BE2C (cell line): ENCODE results near the gene DNAJC9.

Experiments
- DNase-seq: peaks from one replicate; pipeline ENCODE4 v3.0.0-alpha.2; 2020
- H3K27me3 ChIP-seq: fragments of 250-450 bp; sonication (Bioruptor Pico); 2 replicates; pipeline ENCODE4 v1.5.1; 2020; ENCODE audit warnings: mild to moderate bottlenecking
- H3K36me3 ChIP-seq: fragments of 250-450 bp; sonication (Bioruptor Pico); 2 replicates; pipeline ENCODE4 v1.5.1; 2020; ENCODE audit warnings: mild to moderate bottlenecking
- H3K4me1 ChIP-seq: fragments of 250-450 bp; sonication (Bioruptor Pico); 2 replicates; pipeline ENCODE4 v1.5.1; 2020
- H3K4me3 ChIP-seq: 2 replicates; pipeline ENCODE4 v1.5.1; 2011; ENCODE audit warnings: low read depth, low read length
- H3K9me3 ChIP-seq: fragments of 250-450 bp; sonication (Bioruptor Pico); 2 replicates; pipeline ENCODE4 v1.5.1; 2020
- TF ChIP-seq, protein P1 (sequence below): IDR thresholded peaks from 2 replicates; pipeline ENCODE4 v1.5.1; 2012; ENCODE audit warnings: mild to moderate bottlenecking, low read depth, low read length

The DNAJC9 gene

DNA sequence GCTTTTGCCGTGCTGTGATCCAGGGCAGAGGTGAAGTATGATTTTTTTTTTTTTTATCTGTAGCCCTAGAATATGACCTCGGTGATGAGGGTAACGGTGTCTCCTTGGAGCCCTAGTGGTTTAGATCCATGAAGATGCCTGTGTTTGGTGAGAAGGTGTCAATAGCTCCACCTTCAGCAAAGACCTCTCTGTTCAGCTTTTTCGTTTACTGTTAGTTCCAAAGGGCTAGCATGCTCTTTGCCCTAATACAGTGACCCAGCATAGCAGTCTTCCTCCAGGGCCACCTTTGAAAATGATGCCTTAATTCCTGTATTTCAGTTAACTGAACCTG is 6.1 kb upstream of the DNAJC9 start:
- Histone ChIP-seq H3K36me3 (no peaks in the 10 kb centered on the region; the same call in 1 of the 2 replicates), H3K4me1 (no peaks in the 10 kb centered on the region), H3K4me3 (peak overlapping the region; percentile 100), H3K27me3 (no peaks in the 10 kb centered on the region), H3K9me3 (no peaks in the 10 kb centered on the region)
- TF ChIP-seq, protein P1, sequence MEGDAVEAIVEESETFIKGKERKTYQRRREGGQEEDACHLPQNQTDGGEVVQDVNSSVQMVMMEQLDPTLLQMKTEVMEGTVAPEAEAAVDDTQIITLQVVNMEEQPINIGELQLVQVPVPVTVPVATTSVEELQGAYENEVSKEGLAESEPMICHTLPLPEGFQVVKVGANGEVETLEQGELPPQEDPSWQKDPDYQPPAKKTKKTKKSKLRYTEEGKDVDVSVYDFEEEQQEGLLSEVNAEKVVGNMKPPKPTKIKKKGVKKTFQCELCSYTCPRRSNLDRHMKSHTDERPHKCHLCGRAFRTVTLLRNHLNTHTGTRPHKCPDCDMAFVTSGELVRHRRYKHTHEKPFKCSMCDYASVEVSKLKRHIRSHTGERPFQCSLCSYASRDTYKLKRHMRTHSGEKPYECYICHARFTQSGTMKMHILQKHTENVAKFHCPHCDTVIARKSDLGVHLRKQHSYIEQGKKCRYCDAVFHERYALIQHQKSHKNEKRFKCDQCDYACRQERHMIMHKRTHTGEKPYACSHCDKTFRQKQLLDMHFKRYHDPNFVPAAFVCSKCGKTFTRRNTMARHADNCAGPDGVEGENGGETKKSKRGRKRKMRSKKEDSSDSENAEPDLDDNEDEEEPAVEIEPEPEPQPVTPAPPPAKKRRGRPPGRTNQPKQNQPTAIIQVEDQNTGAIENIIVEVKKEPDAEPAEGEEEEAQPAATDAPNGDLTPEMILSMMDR, result no peak
- DNase-seq, result no peak

DNA sequence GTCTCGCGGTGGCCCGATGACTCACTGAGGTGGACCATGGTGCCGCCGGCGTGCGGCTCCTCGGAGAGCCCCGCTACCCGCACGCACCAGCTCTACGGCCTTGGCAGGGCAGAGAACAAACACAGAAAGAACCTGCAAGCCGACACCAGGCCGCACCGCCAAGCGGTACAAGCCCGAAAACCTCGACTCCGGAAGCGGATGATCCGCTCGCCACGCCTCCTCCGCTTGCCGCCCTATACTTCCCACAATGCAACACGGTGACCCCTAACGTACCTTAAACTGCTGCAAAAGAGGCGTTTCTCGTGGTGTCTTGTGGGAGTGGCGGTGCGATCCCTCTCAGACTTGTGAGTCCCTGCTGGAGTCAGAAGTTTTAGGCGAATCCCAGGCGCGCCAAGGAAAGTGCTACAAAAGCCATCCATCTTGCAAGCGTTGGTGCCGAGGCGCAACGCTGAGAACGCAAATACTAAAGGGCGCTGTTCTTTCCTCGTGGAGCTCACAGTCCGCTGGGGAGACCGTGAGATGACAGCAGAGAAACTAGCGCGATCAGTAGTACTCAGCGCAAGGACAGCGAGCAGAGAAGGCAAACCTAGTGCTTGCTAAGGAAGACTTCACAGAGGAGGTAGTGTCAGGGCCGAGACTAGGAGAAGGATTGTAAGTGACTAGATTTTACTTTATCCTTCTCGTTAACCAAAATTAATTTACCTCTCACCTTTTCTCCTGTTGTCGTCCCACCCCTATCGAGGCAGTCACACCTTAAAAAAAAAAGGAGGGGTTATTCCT is 5.6 kb upstream of the DNAJC9 start, which contains the start of gene MRPS16:
Gene MRPS16, minus strand, starts transcription at position 200 of the 780 bp plus-strand sequence. Its CDS starts 162 bp downstream, at position 38.
- Histone ChIP-seq H3K27me3 (no peaks in the 10 kb centered on the region), H3K4me3 (peak within 1 kb of the TSS; percentile 100), H3K9me3 (no peaks in the 10 kb centered on the region), H3K4me1 (no peaks in the 10 kb centered on the region; the same call in 1 of the 2 replicates), H3K36me3 (no peaks in the 10 kb centered on the region; the same call in 1 of the 2 replicates)
- TF ChIP-seq, protein P1, result no peak; the same call in 1 of the 2 replicates
- peak; percentile 93 for DNase-seq

- no peaks in the 10 kb centered on the region for H3K27me3 ChIP-seq
- H3K4me3 ChIP-seq, result peak overlapping the region; percentile 100
- H3K36me3 ChIP-seq, result no peaks in the 10 kb centered on the region; the same call in 1 of the 2 replicates
- TF ChIP-seq, protein P1, result no peak
- H3K4me1 ChIP-seq, result no peaks in the 10 kb centered on the region; the same call in 1 of the 2 replicates
- no peaks in the 10 kb centered on the region for H3K9me3 ChIP-seq
- DNase-seq, result peak; percentile 22
Measured at GRCh38 chr10:73251683-73252444, 4.8 kb upstream of the DNAJC9 start.

DNA sequence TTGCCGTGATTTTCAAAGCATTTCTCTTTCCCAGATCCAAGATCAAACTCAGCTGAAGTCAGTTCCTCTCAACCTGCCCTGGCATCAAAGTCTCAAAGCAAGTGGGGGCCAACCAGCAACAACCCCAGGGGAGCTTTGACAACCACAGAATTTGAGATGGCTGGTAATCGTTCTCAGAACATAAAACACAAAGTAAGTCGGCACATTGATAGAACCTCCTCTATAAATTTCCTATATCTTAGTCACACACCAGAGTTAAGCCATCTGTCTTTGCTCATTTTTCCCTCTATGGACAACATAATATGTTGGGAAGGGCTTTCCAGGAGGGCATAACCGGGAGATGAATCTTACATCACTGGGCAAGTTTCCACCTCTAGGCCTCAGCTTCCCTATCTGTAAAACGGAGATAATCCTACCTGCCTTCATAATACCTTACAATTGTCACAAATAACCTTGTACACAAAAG is 1.2 kb upstream of the DNAJC9 start:
- TF ChIP-seq, protein P1, result no peak
- DNase-seq, result no peak
- H3K4me3 ChIP-seq, result no peak overlapping the region
- H3K9me3 ChIP-seq, result no peaks in the 10 kb centered on the region
- H3K4me1 ChIP-seq, result no peaks in the 10 kb centered on the region; the same call in 1 of the 2 replicates
- peaks cover 22% of the 10 kb centered on the region for H3K36me3 ChIP-seq
- H3K27me3 ChIP-seq, result no peaks in the 10 kb centered on the region

GRCh38 chr10:73247509-73248258 is 629 bp upstream of the DNAJC9 start:
- Histone ChIP-seq H3K27me3 (no peaks in the 10 kb centered on the region), H3K4me1 (no peaks in the 10 kb centered on the region; the same call in 1 of the 2 replicates), H3K9me3 (no peaks in the 10 kb centered on the region), H3K4me3 (peak overlapping the region; percentile 91), H3K36me3 (peaks cover 23% of the 10 kb centered on the region)
- no peak for DNase-seq
- TF ChIP-seq, protein P1, result no peak
